ENCODE results near the gene OR1D2.

DNA sequence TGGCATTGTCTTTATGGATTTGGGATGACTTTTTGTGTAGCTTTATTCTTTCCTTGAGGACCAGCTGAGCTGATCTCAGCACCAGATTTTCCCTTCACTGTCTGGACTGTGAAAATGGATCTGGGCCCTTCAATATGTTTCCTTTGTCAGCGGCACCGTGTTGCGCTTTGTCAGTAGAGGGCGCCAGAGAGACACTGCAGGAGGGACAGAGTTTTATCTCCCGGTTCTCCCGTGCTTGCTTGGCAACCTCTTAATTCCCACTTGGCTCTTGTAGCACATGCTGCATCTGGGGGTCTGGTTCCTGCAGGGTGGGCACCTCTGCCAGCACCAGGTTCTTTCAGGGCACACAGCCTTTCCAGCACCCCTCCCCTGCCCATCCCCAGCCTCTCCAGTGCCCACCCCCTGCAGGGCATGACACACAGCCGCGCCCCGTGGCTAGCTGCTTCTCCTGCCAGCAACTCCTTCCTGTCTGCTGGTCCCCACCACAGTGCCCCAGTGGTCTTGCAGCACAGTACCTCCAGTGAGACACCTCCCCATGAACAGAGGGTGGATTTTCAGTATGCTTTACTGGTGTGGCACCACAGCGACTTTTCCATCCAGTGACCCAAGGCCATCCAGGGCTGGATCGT lies 60.4 kb downstream of the OR1D2 start:
- TF ChIP-seq, protein P1, sequence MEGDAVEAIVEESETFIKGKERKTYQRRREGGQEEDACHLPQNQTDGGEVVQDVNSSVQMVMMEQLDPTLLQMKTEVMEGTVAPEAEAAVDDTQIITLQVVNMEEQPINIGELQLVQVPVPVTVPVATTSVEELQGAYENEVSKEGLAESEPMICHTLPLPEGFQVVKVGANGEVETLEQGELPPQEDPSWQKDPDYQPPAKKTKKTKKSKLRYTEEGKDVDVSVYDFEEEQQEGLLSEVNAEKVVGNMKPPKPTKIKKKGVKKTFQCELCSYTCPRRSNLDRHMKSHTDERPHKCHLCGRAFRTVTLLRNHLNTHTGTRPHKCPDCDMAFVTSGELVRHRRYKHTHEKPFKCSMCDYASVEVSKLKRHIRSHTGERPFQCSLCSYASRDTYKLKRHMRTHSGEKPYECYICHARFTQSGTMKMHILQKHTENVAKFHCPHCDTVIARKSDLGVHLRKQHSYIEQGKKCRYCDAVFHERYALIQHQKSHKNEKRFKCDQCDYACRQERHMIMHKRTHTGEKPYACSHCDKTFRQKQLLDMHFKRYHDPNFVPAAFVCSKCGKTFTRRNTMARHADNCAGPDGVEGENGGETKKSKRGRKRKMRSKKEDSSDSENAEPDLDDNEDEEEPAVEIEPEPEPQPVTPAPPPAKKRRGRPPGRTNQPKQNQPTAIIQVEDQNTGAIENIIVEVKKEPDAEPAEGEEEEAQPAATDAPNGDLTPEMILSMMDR (IDR thresholded peaks at IDR 0.05) = no peak
- TF ChIP-seq POLR2A (IDR thresholded peaks at IDR 0.05) = no peak
- TF ChIP-seq POLR2AphosphoS5 (IDR thresholded peaks at IDR 0.05; ENCODE audit: insufficient read depth in 1 of 2, low read depth in 1 of 2) = no peak

Data from vagina (tissue), 2 donors.